ENCODE results near the gene PACRGL.

DNA sequence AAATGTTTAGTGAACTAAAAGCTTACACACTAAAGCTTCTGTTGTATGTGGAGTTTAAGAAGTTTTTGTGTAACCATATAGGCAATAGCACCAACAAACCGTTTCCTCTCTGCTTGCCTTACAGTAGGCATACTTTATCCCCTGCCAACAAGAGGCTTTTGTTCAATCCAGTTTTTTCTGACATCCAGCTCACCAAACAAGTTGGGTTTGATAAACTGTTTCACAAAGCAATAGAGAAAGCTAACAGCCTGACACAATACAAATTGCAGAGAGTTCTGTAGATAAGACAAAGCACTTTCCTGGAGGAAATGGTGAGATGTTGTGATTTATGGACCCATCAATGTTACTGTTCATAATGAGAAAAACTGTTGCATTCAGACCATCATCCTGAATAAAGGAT is 53.8 kb downstream of the PACRGL start:
- TF ChIP-seq, protein P1, sequence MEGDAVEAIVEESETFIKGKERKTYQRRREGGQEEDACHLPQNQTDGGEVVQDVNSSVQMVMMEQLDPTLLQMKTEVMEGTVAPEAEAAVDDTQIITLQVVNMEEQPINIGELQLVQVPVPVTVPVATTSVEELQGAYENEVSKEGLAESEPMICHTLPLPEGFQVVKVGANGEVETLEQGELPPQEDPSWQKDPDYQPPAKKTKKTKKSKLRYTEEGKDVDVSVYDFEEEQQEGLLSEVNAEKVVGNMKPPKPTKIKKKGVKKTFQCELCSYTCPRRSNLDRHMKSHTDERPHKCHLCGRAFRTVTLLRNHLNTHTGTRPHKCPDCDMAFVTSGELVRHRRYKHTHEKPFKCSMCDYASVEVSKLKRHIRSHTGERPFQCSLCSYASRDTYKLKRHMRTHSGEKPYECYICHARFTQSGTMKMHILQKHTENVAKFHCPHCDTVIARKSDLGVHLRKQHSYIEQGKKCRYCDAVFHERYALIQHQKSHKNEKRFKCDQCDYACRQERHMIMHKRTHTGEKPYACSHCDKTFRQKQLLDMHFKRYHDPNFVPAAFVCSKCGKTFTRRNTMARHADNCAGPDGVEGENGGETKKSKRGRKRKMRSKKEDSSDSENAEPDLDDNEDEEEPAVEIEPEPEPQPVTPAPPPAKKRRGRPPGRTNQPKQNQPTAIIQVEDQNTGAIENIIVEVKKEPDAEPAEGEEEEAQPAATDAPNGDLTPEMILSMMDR (conservative IDR thresholded peaks at IDR 0.05; ENCODE audit: low read depth, low read length): no peak
- no peak for TF ChIP-seq CHD1 (IDR thresholded peaks at IDR 0.05; ENCODE audit: low read depth, low read length)
- TF ChIP-seq CEBPB (IDR thresholded peaks at IDR 0.05; ENCODE audit: low read depth, low read length): no peak
- no peak for TF ChIP-seq RFX5 (IDR thresholded peaks at IDR 0.05; ENCODE audit: low read depth, low read length)
- TF ChIP-seq, protein P2, sequence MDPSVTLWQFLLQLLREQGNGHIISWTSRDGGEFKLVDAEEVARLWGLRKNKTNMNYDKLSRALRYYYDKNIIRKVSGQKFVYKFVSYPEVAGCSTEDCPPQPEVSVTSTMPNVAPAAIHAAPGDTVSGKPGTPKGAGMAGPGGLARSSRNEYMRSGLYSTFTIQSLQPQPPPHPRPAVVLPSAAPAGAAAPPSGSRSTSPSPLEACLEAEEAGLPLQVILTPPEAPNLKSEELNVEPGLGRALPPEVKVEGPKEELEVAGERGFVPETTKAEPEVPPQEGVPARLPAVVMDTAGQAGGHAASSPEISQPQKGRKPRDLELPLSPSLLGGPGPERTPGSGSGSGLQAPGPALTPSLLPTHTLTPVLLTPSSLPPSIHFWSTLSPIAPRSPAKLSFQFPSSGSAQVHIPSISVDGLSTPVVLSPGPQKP (IDR thresholded peaks at IDR 0.05; ENCODE audit: borderline replicate concordance, low read depth, low read length): no peak
- no peak for TF ChIP-seq RAD21 (IDR thresholded peaks at IDR 0.05; ENCODE audit: low read length)
- TF ChIP-seq POLR2A (IDR thresholded peaks at IDR 0.05; ENCODE audit: low read depth, low read length): no peak
- no peak for TF ChIP-seq RCOR1 (IDR thresholded peaks at IDR 0.05; ENCODE audit: insufficient replicate concordance, low read length)
- no peak for TF ChIP-seq SMC3 (IDR thresholded peaks at IDR 0.05; ENCODE audit: low read depth, low read length)
- TF ChIP-seq NFE2L2 (IDR thresholded peaks at IDR 0.05; ENCODE audit: low read depth, low read length): no peak
- TF ChIP-seq MAFK (IDR thresholded peaks at IDR 0.05; ENCODE audit: low read depth, low read length): no peak

Measured in IMR-90 (cell line).